Activated T-cell treated with anti-CD3 and anti-CD28 coated beads for 48 hours (primary cell): ENCODE data around the gene SLC25A47.

Experiments
- DNase-seq: peaks from one replicate; pipeline ENCODE4 v3.0.0-alpha.2; 2020; ENCODE audit warnings: low read depth

SLC25A47 gene

GRCh38 chr14:100375963-100376735, 53.0 kb downstream of the SLC25A47 start, which contains the start of gene WDR25:
Gene WDR25, plus strand, starts transcription at chr14:100376485.
- peak; percentile 94 for DNase-seq

GRCh38 chr14:100376751-100377171, 53.6 kb downstream of the SLC25A47 start:
- no peak for DNase-seq
